HG02763 (cell line): ENCODE measurements around the gene PGC.

Experiments
- ATAC-seq: cut with Tn5 transposase; IDR thresholded peaks from one replicate; pipeline ENCODE4 v1.9.1; 2021; ENCODE audit warnings: mild to moderate bottlenecking, moderate library complexity; ENCODE audit not compliant: unreplicated experiment

Gene PGC

GRCh38 chr6:41747256-41748101 lies at the start of gene PGC:
Gene PGC, minus strand, starts transcription at chr6:41747397. Its CDS starts 63 bp downstream, at chr6:41747334.
- no peak for ATAC-seq

- no peak for ATAC-seq
Measured at GRCh38 chr6:41796474-41796873, 49.3 kb upstream of the PGC start.

- no peak for ATAC-seq
Measured at GRCh38 chr6:41791984-41792383, 44.8 kb upstream of the PGC start.

- no peak for ATAC-seq
Measured at GRCh38 chr6:41791305-41791704, 44.1 kb upstream of the PGC start.

GRCh38 chr6:41790045-41790444 lies 42.8 kb upstream of the PGC start:
- no peak for ATAC-seq

GRCh38 chr6:41789390-41789724 lies 42.2 kb upstream of the PGC start:
- ATAC-seq: no peak

- peak; percentile 82 for ATAC-seq
Measured at GRCh38 chr6:41787219-41787917, 40.2 kb upstream of the PGC start, which contains the start of gene TOMM6. Gene TOMM6, plus strand, starts transcription at chr6:41787694. Its CDS starts 4 bp downstream, at chr6:41787698.

GRCh38 chr6:41786451-41787218 lies 39.4 kb upstream of the PGC start:
- peak; percentile 56 for ATAC-seq

GRCh38 chr6:41785689-41786450 lies 38.7 kb upstream of the PGC start:
- ATAC-seq: no peak

GRCh38 chr6:41785254-41785653 lies 38.1 kb upstream of the PGC start:
- ATAC-seq: no peak

GRCh38 chr6:41784581-41785171 lies 37.5 kb upstream of the PGC start:
- ATAC-seq: no peak

GRCh38 chr6:41783106-41783780 lies 36.0 kb upstream of the PGC start:
- ATAC-seq: no peak

- ATAC-seq: no peak
Measured at GRCh38 chr6:41781366-41781730, 34.2 kb upstream of the PGC start.

GRCh38 chr6:41780551-41781365 lies 33.6 kb upstream of the PGC start, which contains the start of gene PRICKLE4:
Gene PRICKLE4, plus strand, starts transcription at chr6:41780782. Its CDS starts 2,692 bp downstream, at chr6:41783474.
- ATAC-seq: no peak

- ATAC-seq: peak; percentile 95
Measured at GRCh38 chr6:41779788-41780550, 32.8 kb upstream of the PGC start, which contains the start of gene FRS3. Gene FRS3, minus strand, starts transcription at chr6:41779900. Its CDS starts 2,913 bp downstream, at chr6:41776987.

- ATAC-seq: no peak
Measured at GRCh38 chr6:41779336-41779735, 32.1 kb upstream of the PGC start.

- ATAC-seq: no peak
Measured at GRCh38 chr6:41778895-41779294, 31.7 kb upstream of the PGC start.
